GM12891 (cell line): ENCODE results near the gene SLC9A9.

Experiments
- POLR2AphosphoS5 ChIP-seq: IDR thresholded peaks from 2 replicates; pipeline ENCODE4 v1.6.1; 2011; ENCODE audit warnings: low read depth, low read length, control low read depth
- POU2F2 ChIP-seq: IDR thresholded peaks from 2 replicates; pipeline ENCODE4 v1.6.1; 2011; ENCODE audit warnings: low read depth, mild to moderate bottlenecking, control low read depth, low read length, moderate library complexity

GRCh38 chr3:143288944-143289343 lies 559.3 kb downstream of the SLC9A9 start:
- no peak for TF ChIP-seq POU2F2
- no peak for TF ChIP-seq POLR2AphosphoS5
